Common myeloid progenitor, CD34-positive (primary cell): ENCODE data around the gene TMEM109.
A peak's percentile ranks its signal among the peaks of the same experiment; 100 is the strongest.

Source experiments
- CTCF ChIA-PET: fragments of 350-600 bp; sonication (Branson Sonifier 250); formaldehyde crosslinking; loops from one replicate; lab custom pipeline; 2021; ENCODE audit warnings: antibody characterized with exemption; lab: Charles Lee
- POLR2A ChIA-PET: fragments of 350-600 bp; sonication (Branson Sonifier 250); formaldehyde crosslinking; loops from one replicate; lab custom pipeline; 2021; ENCODE audit warnings: antibody characterized with exemption; lab: Charles Lee
- DNase-seq, 3 donors: peaks; one replicate each; pipeline versions ENCODE4 v3.0.0 to v3.0.0-alpha.2; 2013
- H3K27ac ChIP-seq, 2 experiments: 1 replicate in 1 of 2; 2 replicates in 1 of 2; pipeline ENCODE4 v1.7.0; 2013; ENCODE audit warnings: inconsistent platforms in 2 of 2, low read length in 2 of 2, mild to moderate bottlenecking in 2 of 2, low read depth in 1 of 2, moderate library complexity in 1 of 2; ENCODE audit not compliant: severe bottlenecking in 2 of 2, insufficient read depth in 1 of 2, poor library complexity in 1 of 2
- H3K27me3 ChIP-seq, 5 experiments: replicated peaks in 2 of 5; 1 replicate in 3 of 5; 2 replicates in 2 of 5; pipeline versions ENCODE4 v1.6.1 to v1.7.0; 2013; ENCODE audit warnings: low read length in 4 of 5, mild to moderate bottlenecking in 2 of 5, moderate library complexity in 2 of 5, inconsistent platforms in 1 of 5; ENCODE audit not compliant: insufficient read depth in 5 of 5, control insufficient read depth in 4 of 5
- H3K36me3 ChIP-seq, 4 experiments: 1 replicate in 2 of 4; 2 replicates in 2 of 4; pipeline versions ENCODE4 v1.6.1 to v1.7.0; 2013; ENCODE audit warnings: low read length in 3 of 4, control low read depth in 1 of 4, mild to moderate bottlenecking in 1 of 4; ENCODE audit not compliant: control insufficient read depth in 4 of 4, insufficient read depth in 4 of 4
- H3K4me1 ChIP-seq, 4 experiments: 1 replicate in 3 of 4; 2 replicates in 1 of 4; pipeline versions ENCODE4 v1.6.1 to v1.7.1; 2013; ENCODE audit warnings: low read length in 3 of 4, mild to moderate bottlenecking in 3 of 4, control low read depth in 1 of 4, inconsistent platforms in 1 of 4, moderate library complexity in 1 of 4; ENCODE audit not compliant: control insufficient read depth in 4 of 4, insufficient read depth in 4 of 4; ENCODE audit errors: control extremely low read depth in 1 of 4
- H3K4me3 ChIP-seq, 7 experiments: 1 replicate in 4 of 7; 2 replicates in 3 of 7; pipeline versions ENCODE4 v1.5.1 to v1.7.0; 2013; ENCODE audit warnings: mild to moderate bottlenecking in 7 of 7, low read length in 6 of 7, moderate library complexity in 6 of 7, inconsistent platforms in 2 of 7, low read depth in 2 of 7, control low read depth in 1 of 7; ENCODE audit not compliant: insufficient read depth in 4 of 7, control insufficient read depth in 1 of 7; ENCODE audit errors: extremely low read depth in 1 of 7
- H3K9me3 ChIP-seq, 5 experiments: 1 replicate in 4 of 5; 2 replicates in 1 of 5; pipeline versions ENCODE4 v1.6.1 to v1.7.1; 2013; ENCODE audit warnings: low read length in 4 of 5, mild to moderate bottlenecking in 2 of 5, inconsistent platforms in 1 of 5, low read depth in 1 of 5, moderate library complexity in 1 of 5; ENCODE audit not compliant: control insufficient read depth in 4 of 5, insufficient read depth in 2 of 5; ENCODE audit errors: control extremely low read depth in 1 of 5
- WGBS: methylation state at CpG from one replicate; pipeline ENCODE4 v1.1.5; 2013; ENCODE audit not compliant: insufficient coverage; 5-methylcytosine and 5-hydroxymethylcytosine counted together

Gene TMEM109

GRCh38 chr11:60924906-60925853 lies 11.2 kb downstream of the TMEM109 start:
- Histone ChIP-seq H3K27ac (no peak overlapping the region), H3K36me3 (peaks cover 13 to 35% (median 30%) of the 10 kb centered on the region in 4 experiments), H3K27me3 (peaks cover 0 to 55% (median 30%) of the 10 kb centered on the region in 5 experiments), H3K4me3 (peak overlapping the region in 5 of 7 experiments; percentile 13 to 68 (median 56)), H3K4me1 (peaks cover 0 to 16% (median 16%) of the 10 kb centered on the region in 4 experiments), H3K9me3 (no peaks in the 10 kb centered on the region)
- 4% methylated on average over 29 of the region's 35 CpGs for WGBS
- CTCF ChIA-PET = interaction anchor here (1.6 kb wide), 1 partner anchor 204 kb away, joined by 3 read pairs; no protein-coding TSS in a partner anchor
- POLR2A ChIA-PET = interaction anchor here (0.6 kb wide), 1 partner anchor 23 kb away, joined by 3 read pairs; no protein-coding TSS in a partner anchor
- DNase-seq = peak in 1 of 3 donors; percentile 14

GRCh38 chr11:60925868-60926267 lies 11.9 kb downstream of the TMEM109 start:
- H3K27me3 ChIP-seq = peaks cover 0 to 55% (median 30%) of the 10 kb centered on the region in 5 experiments
- WGBS = 75% methylated on average over 4 of the region's 6 CpGs
- no peak for DNase-seq
- no peak overlapping the region for H3K27ac ChIP-seq
- H3K4me3 ChIP-seq = no peak overlapping the region
- H3K9me3 ChIP-seq = no peaks in the 10 kb centered on the region
- CTCF ChIA-PET = interaction anchor here (1.6 kb wide), 1 partner anchor 203 kb away, joined by 3 read pairs; no protein-coding TSS in a partner anchor
- H3K4me1 ChIP-seq = peaks cover 0 to 16% (median 16%) of the 10 kb centered on the region in 4 experiments
- POLR2A ChIA-PET = interaction anchor here (0.6 kb wide), 1 partner anchor 22 kb away, joined by 3 read pairs; no protein-coding TSS in a partner anchor
- H3K36me3 ChIP-seq = peaks cover 8 to 28% (median 23%) of the 10 kb centered on the region in 4 experiments

GRCh38 chr11:60926500-60926899 lies 12.5 kb downstream of the TMEM109 start:
- Histone ChIP-seq H3K27ac (no peak overlapping the region), H3K4me3 (no peak overlapping the region), H3K36me3 (peaks cover 5 to 21% (median 17%) of the 10 kb centered on the region in 4 experiments), H3K4me1 (peaks cover 0 to 16% (median 16%) of the 10 kb centered on the region in 4 experiments), H3K27me3 (peaks cover 0 to 55% (median 30%) of the 10 kb centered on the region in 5 experiments), H3K9me3 (no peaks in the 10 kb centered on the region)
- DNase-seq = no peak
- ChIA-PET CTCF (interaction anchor here (1.6 to 2.3 kb wide), 2 partner anchors 11 to 203 kb away, joined by 3 to 11 read pairs; no protein-coding TSS in a partner anchor), POLR2A (no interaction called here)
- 100% methylated on average over 1 of the region's 8 CpGs for WGBS

- CTCF ChIA-PET = interaction anchor here (1.6 to 2.3 kb wide), 2 partner anchors 11 to 202 kb away, joined by 3 to 11 read pairs; no protein-coding TSS in a partner anchor
- no peak overlapping the region for H3K4me3 ChIP-seq
- no peak overlapping the region for H3K27ac ChIP-seq
- H3K9me3 ChIP-seq = no peaks in the 10 kb centered on the region
- H3K27me3 ChIP-seq = peaks cover 0 to 53% (median 30%) of the 10 kb centered on the region in 5 experiments
- POLR2A ChIA-PET = no interaction called here
- DNase-seq = no peak
- peaks cover 0 to 16% (median 16%) of the 10 kb centered on the region in 4 experiments for H3K4me1 ChIP-seq
- 96% methylated on average over 7 of the region's 8 CpGs for whole genome bisulfite sequencing
- H3K36me3 ChIP-seq = peaks cover 2 to 15% (median 11%) of the 10 kb centered on the region in 4 experiments
Observed at GRCh38 chr11:60927061-60927592, 13.2 kb downstream of the TMEM109 start.

GRCh38 chr11:60927600-60927999 lies 13.6 kb downstream of the TMEM109 start:
- ChIA-PET CTCF (interaction anchor here (1.4 to 2.3 kb wide), 2 partner anchors 12 to 15 kb away, joined by 3 to 11 read pairs; no protein-coding TSS in a partner anchor), POLR2A (no interaction called here)
- no peaks in the 10 kb centered on the region for H3K9me3 ChIP-seq
- H3K4me1 ChIP-seq = peaks cover 0 to 16% (median 16%) of the 10 kb centered on the region in 4 experiments
- no peak overlapping the region for H3K27ac ChIP-seq
- WGBS = 91% methylated on average over 15 of the region's 16 CpGs
- no peak for DNase-seq
- H3K4me3 ChIP-seq = no peak overlapping the region
- peaks cover 2 to 10% (median 6%) of the 10 kb centered on the region in 4 experiments for H3K36me3 ChIP-seq
- H3K27me3 ChIP-seq = peaks cover 0 to 49% (median 28%) of the 10 kb centered on the region in 5 experiments

- ChIA-PET CTCF (interaction anchor here (1.3 to 2.3 kb wide), 3 partner anchors 10 to 14 kb away, joined by 3 to 11 read pairs (median 3); no protein-coding TSS in a partner anchor), POLR2A (no interaction called here)
- no peak overlapping the region for H3K27ac ChIP-seq
- peaks cover 0 to 16% (median 16%) of the 10 kb centered on the region in 4 experiments for H3K4me1 ChIP-seq
- no peak for DNase-seq
- no peak overlapping the region for H3K4me3 ChIP-seq
- 95% methylated on average over 18 of the region's 20 CpGs for WGBS
- peaks cover 0 to 42% (median 28%) of the 10 kb centered on the region in 5 experiments for H3K27me3 ChIP-seq
- peaks cover 0 to under 1% (median 0%) of the 10 kb centered on the region in 4 experiments for H3K36me3 ChIP-seq
- H3K9me3 ChIP-seq = no peaks in the 10 kb centered on the region
Observed at GRCh38 chr11:60928563-60929001, 14.6 kb downstream of the TMEM109 start.
